NCI-H774 (cell line): ENCODE results near the gene TM4SF4.

Experiments
- DNase-seq: peaks from one replicate; lab custom pipeline; 2025; lab: John Stamatoyannopoulos, UW

Gene TM4SF4

GRCh38 chr3:149512073-149512782 is 37.7 kb downstream of the TM4SF4 start:
- DNase-seq, result peak; percentile 82

- no peak for DNase-seq
Observed at GRCh38 chr3:149514471-149514870, 40.0 kb downstream of the TM4SF4 start.

- DNase-seq, result no peak
Observed at GRCh38 chr3:149515249-149515648, 40.8 kb downstream of the TM4SF4 start.

GRCh38 chr3:149516920-149517319 is 42.4 kb downstream of the TM4SF4 start:
- DNase-seq, result no peak

GRCh38 chr3:149519912-149520311 is 45.4 kb downstream of the TM4SF4 start:
- DNase-seq, result no peak

- no peak for DNase-seq
Observed at GRCh38 chr3:149523512-149524299, 49.2 kb downstream of the TM4SF4 start.

GRCh38 chr3:149527531-149528339 is 53.2 kb downstream of the TM4SF4 start:
- peak; percentile 60 for DNase-seq

- DNase-seq, result no peak
Observed at GRCh38 chr3:149528340-149528650, 53.8 kb downstream of the TM4SF4 start.

- no peak for DNase-seq
Observed at GRCh38 chr3:149529099-149529498, 54.6 kb downstream of the TM4SF4 start.

GRCh38 chr3:149532489-149533180 is 58.1 kb downstream of the TM4SF4 start:
- peak; percentile 46 for DNase-seq

- DNase-seq, result no peak
Observed at GRCh38 chr3:149534082-149534481, 59.6 kb downstream of the TM4SF4 start.

- DNase-seq, result peak; percentile 93
Observed at GRCh38 chr3:149534671-149535332, 60.3 kb downstream of the TM4SF4 start.

GRCh38 chr3:149535333-149535685 is 60.8 kb downstream of the TM4SF4 start:
- DNase-seq, result no peak

- DNase-seq, result peak; percentile 55
Observed at GRCh38 chr3:149536429-149536828, 61.9 kb downstream of the TM4SF4 start.

GRCh38 chr3:149538371-149538770 is 63.9 kb downstream of the TM4SF4 start:
- DNase-seq, result no peak

GRCh38 chr3:149541091-149541491 is 66.6 kb downstream of the TM4SF4 start:
- no peak for DNase-seq

- DNase-seq, result peak; percentile 80
Observed at GRCh38 chr3:149542375-149543312, 68.1 kb downstream of the TM4SF4 start.

GRCh38 chr3:149545049-149545448 is 70.6 kb downstream of the TM4SF4 start:
- DNase-seq, result no peak

GRCh38 chr3:149547413-149547812 is 72.9 kb downstream of the TM4SF4 start:
- no peak for DNase-seq

- DNase-seq, result peak; percentile 19
Observed at GRCh38 chr3:149547954-149548668, 73.6 kb downstream of the TM4SF4 start.
